Stimulated activated CD4-positive, alpha-beta T cell treated with anti-CD3 and anti-CD28 coated beads, Interleukin-4, amount 100 ng/mL, for 48 hours (primary cell): ENCODE measurements around the gene FAM107A.

Experiments
- DNase-seq, 2 donors: peaks; one replicate each; pipeline ENCODE4 v3.0.0-alpha.2; 2020; ENCODE audit warnings: low read depth in 2 of 2

Gene FAM107A

GRCh38 chr3:58591517-58592510 lies 14.6 kb upstream of the FAM107A start:
- no peak for DNase-seq

DNA sequence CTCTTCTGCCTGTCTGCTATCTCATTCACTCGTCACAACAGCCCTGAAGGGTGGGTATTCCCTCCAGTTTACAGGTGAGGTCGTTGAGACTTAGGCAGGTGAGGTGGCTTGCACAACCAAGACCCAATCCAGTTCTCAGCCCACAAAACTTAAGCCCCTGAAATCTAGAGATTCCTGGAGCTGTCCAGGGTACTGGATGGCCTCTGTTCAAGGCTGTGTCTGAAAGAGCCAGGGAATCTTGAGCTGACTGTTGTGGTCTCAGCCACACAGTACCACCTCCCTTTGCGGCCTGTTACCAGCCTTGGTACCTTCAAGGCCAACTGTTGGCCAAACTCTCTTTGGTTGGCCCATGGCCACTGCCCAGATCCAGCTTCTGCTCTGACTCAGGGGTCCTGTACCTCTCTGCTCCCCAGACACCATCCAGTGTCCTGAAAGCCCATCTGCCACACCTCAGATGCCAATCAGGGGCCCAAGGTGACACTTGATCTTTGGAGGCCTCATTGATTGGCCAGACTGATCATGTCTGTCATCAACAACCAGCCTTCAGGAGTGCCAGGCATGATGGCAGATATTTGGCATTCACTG lies 10.9 kb upstream of the FAM107A start:
- DNase-seq: no peak

DNA sequence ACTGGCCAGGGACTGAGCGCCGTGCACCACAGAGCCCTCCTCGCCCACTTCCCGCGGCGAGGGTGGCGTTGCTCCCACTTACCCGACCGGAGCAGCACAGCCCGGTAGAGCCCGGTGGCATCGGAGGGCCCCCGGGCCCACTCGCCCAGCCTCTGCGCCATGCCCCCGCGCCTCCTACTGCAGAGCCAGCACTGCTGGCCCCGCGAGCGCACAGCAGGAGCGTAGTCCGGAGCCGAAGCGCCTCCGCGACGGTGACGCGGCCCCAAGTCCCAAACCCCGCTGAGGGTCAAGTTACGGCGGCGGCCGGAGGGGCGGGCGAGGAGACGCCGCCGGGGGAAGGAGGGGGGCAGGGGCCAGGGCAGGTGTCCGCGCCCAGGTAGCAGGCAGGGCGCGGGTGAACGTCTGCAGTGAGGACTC lies 9.6 kb upstream of the FAM107A start:
- DNase-seq: no peak

DNA sequence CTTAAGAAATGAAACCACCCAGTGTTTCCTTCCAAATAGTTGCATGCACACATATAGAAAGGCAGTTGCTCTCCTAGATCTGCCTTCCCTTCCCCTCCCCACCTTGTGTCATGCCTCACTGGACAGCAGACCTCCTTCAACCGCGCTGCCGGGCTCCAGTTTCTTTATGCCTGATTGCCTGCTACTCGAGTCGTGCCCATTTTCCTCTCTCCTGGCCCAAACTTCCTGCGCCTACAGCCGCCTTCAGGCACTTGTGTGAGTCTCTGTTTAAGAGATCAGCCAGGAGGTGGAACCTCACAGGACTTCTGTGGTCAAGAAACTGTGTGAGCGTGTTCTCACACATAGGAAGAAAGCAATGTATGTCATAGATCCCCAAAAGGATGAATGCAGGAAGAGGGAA lies 8.8 kb upstream of the FAM107A start:
- no peak for DNase-seq

DNA sequence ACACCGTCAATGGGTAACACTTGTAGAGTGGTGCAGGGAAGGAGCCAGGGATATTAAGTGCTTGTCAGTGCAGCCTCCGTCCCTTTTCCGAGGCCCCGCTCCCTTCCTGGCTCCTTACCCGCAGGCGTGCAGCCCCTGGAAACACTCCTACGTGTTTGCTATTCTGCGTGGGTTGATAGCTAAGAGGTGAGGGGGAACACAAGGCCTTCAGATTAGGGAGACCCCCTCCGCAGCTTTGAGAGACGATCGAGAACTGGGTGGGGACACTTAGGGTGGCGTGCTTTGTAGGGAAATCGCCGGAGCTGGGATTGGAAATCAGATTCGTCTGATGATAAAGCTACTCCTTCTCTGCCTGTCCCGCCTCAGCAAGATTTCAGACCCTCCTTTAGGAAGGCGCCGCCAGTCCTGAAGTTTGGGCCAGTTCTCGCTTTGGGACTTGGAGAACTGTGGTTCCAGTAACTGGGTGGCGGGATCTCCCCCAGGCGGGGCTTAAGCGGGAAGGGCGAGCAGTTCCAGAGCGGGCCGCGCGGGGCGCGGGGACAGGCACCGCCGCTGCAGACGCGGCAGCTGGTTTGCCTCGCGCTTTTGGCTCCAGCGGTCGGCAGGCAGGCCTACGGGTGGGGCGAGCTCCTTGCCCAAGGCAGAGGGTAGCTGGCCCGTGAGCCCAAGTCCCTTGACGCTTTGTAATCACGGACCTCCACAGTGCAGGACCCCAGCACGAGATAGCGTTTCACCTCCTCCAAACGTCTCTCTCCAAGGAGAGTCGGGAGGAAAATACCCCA lies 8.0 kb upstream of the FAM107A start:
- DNase-seq: peak; percentile 49 to 58

GRCh38 chr3:58584690-58585004 lies 7.5 kb upstream of the FAM107A start:
- no peak for DNase-seq

DNA sequence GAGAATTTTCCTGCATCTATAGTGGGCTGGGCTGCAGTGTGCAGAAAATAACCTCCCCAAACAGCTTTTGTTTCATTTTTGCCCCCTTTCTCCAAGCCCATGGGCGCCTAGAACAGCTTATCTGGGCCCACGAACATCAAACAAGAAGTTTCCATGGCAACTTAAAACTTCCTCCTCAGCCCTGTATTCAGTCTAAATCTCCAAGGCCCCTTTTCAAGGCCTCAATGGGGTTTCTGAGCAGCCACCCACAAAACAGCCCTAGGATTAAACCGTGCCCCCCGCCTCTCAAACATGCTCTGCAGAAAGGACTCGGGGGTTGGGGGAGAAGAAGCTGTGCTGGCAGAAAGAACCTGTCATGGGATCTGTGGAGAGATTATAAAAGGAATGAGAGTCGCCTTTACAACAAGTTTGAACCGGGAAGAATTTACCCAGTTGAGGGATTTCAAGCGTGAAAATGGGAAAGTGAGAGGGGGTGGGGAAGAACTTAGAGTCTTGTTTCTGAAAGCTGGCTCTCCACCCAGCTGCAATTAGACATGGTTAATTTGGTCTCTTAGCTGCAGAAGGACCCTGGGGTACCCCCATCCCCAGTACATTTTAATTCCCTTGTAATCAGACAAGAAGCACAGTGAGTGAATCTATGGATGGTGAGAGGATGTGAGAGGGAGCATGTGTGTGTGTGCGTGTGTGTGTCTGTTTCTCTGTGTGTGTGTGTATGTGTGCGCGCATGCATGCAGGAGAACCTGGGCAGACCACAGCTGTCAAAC lies 4.3 kb upstream of the FAM107A start:
- DNase-seq: no peak

- no peak for DNase-seq
Observed at GRCh38 chr3:58580826-58581327, 3.7 kb upstream of the FAM107A start.

DNA sequence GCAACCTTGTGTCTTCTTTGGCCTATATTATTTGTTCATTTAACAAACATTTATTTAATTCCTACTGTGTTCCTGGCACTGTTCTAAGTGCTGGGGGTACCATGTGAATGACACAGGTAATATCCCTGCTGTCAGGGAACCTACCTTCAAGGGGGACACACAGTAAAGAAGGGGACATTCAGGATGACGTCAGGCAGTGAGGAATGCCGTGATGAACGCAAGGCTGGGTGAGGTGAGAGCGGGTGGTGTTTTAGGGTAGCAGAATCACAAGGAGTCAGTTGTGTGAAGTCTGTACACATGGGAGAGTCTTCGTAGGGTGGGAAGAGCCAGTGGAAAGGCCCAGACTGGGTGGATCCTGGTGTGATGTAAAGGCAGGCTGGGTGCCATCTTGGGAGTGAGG lies 1.7 kb upstream of the FAM107A start:
- DNase-seq: no peak

GRCh38 chr3:58576716-58577115 lies 475 bp downstream of the FAM107A start:
- DNase-seq: no peak

GRCh38 chr3:58575971-58576652 lies 1.1 kb downstream of the FAM107A start:
- DNase-seq: no peak

DNA sequence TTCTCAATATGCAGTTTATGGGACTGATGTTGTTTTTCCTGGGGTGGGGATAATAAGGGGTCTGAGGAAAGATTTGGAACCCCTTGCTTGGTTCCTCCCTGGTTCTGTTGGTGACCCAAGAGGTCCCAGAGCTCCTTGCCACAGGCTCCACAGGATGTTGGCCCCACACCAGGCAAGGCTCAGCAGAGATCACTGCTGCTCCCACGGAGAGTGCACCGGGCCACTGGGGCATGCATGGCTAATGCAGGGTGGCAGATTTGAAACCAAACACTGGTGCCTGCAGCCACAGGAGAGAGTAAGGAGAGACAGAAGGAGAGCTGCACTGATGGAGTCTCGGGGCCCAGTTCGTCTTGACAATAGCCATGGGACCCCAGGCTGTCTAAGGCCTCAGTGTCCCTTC lies 2.5 kb downstream of the FAM107A start:
- no peak for DNase-seq

GRCh38 chr3:58574106-58574505 lies 3.1 kb downstream of the FAM107A start:
- DNase-seq: no peak

GRCh38 chr3:58573640-58574039 lies 3.6 kb downstream of the FAM107A start:
- no peak for DNase-seq

DNA sequence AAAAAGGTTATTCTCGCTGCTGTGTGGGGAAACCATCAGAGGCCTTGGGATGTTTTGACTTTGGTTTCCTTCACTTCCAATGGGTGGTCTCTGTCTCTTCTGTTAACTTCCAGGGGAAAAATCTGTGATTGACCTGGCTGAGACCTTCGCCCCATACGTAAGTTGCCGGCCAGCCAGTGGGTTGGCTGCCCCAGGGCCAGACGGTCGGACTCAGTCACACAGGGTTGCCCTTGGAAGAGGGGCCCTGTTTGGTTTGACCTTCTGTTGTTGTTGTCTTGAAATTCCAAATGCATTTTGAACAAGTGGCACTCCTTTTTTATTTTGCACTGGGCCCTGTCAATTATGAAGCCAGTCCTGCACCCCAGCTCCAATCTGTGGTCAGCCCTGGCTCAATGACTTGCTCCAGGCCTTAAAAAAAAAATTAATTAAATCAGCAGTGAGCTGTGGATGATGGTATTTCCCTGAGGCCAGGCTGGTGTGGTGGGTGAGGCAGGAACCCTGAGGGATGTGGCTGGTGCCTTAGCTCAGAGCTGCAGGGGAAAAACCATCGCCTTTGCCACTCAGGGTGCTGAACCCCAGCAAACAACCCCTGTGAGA lies 4.5 kb downstream of the FAM107A start:
- no peak for DNase-seq

GRCh38 chr3:58572013-58572633 lies 5.1 kb downstream of the FAM107A start:
- no peak for DNase-seq

GRCh38 chr3:58570851-58571250 lies 6.3 kb downstream of the FAM107A start:
- no peak for DNase-seq

GRCh38 chr3:58569287-58570001 lies 7.7 kb downstream of the FAM107A start:
- no peak for DNase-seq

- DNase-seq: peak; percentile 64 to 83
Observed at GRCh38 chr3:58568572-58569286, 8.5 kb downstream of the FAM107A start.
